NK-92 treated with Interleukin-12 subunit alpha and Interleukin-12 subunit beta, amount 100 ng/mL, for 24 hours (cell line): ENCODE results near the gene ACO1.

ENCODE experiments used
- DNase-seq: peaks from one replicate; lab custom pipeline; 2025; lab: John Stamatoyannopoulos, UW

ACO1 gene

GRCh38 chr9:32382565-32383320, 1.7 kb upstream of the ACO1 start:
- DNase-seq, result no peak

- DNase-seq, result no peak
Observed at GRCh38 chr9:32384002-32384363, 460 bp upstream of the ACO1 start.

GRCh38 chr9:32385152-32385884, 875 bp downstream of the ACO1 start:
- no peak for DNase-seq

DNA sequence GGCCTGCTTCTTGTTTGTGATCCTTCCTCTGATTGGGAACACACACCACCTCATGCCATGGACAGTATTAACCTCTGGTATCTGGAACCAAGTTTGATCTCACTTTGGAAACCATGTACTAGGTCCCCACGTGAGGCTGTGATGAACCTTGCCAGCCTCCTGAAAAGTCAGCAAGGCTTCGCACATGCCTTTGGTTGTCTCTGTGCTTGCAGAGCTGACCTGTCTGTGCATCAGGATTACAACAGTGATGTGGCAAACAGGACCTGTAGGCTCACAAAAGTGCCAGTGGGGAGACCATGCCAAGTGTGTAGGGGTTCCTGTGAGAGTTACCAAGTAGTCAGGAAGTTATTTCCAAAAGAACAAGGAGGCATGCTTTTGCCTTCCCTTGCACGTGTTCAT, 1.4 kb downstream of the ACO1 start:
- DNase-seq, result no peak

DNA sequence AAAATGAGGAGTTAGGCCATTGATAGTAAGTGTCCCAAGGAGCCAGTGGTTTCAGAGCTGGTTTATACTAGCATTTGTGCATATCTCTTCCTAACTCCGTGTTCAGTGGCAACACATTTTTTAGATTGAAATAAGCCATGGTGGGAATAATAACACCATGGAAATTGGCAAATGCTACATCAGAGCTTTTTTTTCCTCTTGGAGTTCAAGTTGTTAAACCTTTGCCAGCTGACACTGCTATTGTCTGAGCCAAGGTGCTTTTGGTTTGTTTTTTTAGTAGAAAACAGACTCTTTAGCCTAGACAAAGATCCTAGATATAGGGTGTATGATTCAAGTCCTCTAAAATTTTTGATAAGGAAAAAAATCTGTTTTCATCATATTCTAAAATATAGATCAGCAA, 2.8 kb downstream of the ACO1 start:
- no peak for DNase-seq

DNA sequence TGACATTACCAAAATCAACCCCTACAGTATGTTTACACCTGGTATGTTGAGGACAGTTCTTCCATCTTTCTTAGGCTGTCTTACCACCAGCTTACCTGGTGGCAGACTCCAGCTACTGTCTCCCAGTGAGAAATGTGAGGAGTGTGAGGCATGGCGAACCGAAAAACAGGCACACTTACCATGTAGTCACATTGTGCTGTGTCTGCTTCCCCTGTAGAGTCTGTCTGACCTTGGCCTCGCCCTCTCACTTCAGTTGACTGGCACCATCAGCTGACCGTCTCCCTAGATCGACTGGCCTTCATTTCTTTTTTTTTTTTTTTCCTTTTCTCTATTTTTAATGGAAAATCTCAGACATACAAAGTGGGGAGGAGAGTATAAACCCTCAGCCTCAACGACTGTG, 4.9 kb downstream of the ACO1 start:
- no peak for DNase-seq

DNA sequence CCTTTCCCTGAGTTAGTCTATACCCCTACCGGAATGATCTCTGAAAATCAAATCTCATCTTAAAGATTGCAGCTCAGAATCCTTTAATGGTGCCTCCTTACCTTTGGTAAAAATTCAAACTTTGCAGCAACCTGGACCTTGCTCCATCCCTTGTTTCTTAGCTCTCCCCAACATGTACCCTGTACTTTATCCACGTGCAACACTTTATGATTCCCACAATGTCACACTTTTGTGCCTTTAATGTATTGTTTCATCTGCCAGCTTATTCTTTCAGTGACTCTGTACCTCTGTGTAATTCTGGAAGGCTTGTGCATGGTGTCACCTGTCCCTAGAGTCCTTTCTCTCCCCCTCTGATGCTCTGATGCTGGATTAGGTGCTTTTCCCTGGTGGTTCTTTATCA, 9.5 kb downstream of the ACO1 start:
- DNase-seq, result no peak

DNA sequence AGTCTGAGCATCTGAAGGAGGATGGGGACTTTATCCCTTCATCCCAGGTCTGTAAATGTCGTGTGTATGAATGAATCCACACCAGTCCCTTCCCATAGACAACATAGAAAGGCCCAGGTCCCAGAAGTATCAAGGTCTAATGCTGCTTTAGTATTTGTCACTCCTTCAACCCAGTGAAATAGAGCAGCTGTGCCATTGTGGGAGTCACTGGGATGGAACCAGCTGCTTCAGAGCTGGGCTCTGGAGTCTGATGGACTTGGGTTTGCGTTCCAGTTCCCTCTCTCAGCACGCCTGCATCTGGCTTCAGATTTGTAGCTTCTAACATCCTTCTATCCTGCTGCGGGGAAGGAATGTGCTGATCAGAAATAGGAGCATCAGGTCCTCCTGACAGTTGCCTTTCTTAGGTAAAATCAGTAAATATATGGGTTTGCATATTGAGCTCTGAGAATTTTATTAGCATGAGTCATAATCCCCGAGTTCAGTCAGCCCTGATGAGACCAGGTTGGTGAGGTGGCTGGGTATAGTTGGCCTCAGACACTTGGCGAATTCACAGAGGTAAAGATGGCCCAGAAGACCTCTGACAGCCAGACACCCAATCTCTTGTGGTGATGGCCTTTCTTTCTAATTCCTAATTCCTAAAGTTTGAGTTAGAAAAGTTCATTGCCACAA, 10.1 kb downstream of the ACO1 start:
- no peak for DNase-seq

- no peak for DNase-seq
Observed at GRCh38 chr9:32395510-32396216, 11.2 kb downstream of the ACO1 start.

GRCh38 chr9:32398207-32398606, 13.8 kb downstream of the ACO1 start:
- DNase-seq, result no peak

DNA sequence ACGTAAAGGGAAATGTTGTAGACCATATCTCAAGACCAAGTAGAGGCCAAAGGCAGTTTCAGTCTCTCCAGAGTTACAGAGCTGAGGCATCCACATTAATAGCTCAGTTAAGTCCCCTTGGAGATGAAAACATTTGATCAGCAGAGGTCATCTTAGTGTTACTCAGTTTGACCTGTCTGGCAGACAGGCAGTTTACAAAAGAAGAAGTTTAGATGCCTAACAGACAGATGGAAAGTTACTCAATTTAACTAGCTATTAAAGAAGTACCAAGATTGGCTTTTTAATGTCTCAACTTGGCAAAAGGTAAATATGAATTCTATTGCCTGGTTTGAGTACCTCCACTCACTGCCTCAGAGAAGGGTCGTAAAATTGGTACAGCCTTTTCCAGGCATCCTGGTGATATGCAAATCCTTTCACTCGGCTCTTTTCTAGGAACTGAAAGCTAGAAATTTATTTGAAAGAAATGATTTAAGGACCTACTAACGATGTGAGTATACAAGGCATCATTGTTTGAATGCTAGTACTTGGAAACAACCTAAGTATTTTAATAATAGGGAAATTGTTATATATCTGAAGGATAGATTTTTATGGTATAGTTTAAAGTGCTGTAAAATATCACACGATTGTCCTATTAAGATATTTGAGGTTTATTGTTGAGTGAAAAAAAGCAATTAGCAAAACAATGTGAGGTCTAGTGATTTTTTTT, 14.8 kb downstream of the ACO1 start:
- DNase-seq, result no peak

DNA sequence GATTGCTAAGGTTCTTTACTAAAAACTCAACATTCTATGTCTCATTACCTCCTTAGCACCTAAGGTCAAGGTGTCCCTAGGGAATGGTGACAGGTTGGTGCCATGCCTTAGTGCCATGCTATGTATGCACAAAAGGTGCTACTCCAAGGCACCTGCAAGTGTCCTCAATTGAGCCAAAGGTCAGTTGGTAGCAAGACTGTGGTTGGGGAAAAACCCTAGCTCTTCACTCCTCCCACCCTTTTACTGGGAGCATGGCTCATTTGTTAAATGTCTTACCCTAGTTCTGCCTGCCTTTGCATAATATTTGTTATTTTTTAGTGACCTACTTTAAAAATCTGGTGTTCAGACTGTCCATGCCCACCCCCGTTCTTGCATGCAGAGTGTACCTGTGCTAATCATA, 17.0 kb downstream of the ACO1 start:
- DNase-seq, result no peak

- DNase-seq, result no peak
Observed at GRCh38 chr9:32403567-32404260, 19.3 kb downstream of the ACO1 start.

GRCh38 chr9:32404402-32404801, 20.0 kb downstream of the ACO1 start:
- DNase-seq, result no peak

DNA sequence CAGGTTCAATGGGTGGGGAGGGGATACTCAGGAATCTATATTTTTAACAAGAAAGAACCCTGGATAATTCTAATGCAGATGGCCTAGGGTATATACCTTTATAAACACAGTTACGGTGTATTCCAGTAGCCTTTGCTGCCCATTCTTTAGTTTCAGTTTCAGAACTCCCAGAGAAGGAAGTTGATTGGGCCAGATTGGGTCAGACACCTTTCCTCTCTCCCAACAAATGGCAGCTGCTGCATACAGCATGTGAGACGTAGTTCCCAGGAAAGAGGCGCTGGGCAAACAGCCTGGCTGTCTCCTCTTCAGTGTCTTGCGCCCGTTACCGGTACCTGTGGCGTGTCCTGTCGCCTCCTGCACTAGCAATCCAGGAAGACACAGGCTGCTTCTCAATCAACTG, 20.4 kb downstream of the ACO1 start:
- DNase-seq, result no peak

- no peak for DNase-seq
Observed at GRCh38 chr9:32405506-32405905, 21.1 kb downstream of the ACO1 start.

DNA sequence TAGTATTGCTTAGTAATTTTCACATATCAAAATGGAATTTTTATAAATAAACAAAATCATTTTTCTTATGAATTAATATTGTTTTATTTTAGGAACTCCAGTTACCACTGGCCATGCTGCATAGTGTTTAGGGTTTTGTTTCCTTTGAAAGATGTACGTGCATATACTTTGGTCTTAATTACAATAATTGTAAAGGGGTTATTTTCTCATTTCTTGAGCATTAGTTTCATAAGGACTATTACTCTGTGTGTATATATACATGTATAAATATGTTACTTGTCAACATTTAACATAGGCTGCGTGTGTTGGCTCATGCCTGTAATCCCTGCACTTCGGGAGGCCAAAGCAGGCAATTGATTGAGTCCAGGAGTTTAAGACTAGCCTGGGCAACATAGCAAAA, 21.6 kb downstream of the ACO1 start:
- no peak for DNase-seq

DNA sequence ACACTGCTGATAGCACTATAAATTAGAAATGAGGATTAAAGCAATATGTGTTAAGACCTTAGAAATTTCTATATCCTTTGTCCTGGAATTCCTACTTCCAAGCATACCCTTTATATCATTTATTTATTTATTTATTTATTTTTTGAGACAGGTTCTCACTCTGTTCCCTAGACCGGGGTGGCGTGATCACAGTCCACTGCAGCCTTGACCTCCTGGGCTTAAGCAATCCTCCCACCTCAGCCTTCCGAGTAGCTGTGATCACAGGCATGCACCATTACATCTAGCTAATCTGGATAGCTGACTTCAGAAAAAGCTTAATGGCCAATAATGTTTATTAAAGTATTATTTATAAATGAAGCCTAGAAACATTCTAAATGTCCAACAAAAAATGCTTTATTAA, 27.3 kb downstream of the ACO1 start:
- DNase-seq, result no peak

GRCh38 chr9:32412440-32412839, 28.0 kb downstream of the ACO1 start:
- no peak for DNase-seq

- no peak for DNase-seq
Observed at GRCh38 chr9:32413424-32413823, 29.0 kb downstream of the ACO1 start.

DNA sequence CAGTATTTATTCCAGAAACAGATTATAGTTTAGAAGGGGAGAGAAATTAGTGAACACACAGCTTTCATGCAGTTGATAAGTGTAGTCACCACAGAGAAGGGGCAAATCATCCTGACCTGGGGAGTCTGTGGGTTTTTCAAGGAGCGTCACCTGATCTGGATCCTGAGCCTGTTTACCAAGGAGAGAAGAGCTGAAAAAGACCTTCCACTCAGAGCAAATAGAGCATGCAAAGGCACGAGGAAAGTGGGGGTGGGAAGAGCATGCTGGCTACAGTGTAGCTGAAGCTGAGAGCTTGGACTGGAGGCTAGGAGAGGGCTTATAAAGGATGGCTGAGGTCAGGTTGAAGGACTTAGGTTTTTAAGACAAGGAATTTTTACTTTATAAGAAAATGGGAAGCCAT, 30.4 kb downstream of the ACO1 start:
- DNase-seq, result no peak
